ENCODE data around the gene TMEM150A.

GRCh38 chr2:85623991-85624390, 21.5 kb upstream of the TMEM150A start:
- TF ChIP-seq TAF1 (IDR thresholded peaks at IDR 0.05; ENCODE audit: low read depth) = no peak
- TF ChIP-seq RAD21 (conservative IDR thresholded peaks at IDR 0.05) = no peak
- no peak for TF ChIP-seq CTCF (IDR thresholded peaks at IDR 0.05; ENCODE audit: poor library complexity, severe bottlenecking)
